Endothelial cell of umbilical vein (primary cell): ENCODE results near the gene ALS2. TPM values are rescaled to one million over a fixed set of nuclear protein-coding genes. Genes with fewer than 3 reads are reported as not detected.

Source experiments
- BruUV-seq: library from RNA; stranded (reverse); fragments of 400-500 nt; replicated peaks from 2 replicates; lab custom pipeline; 2021; lab: Mats Ljungman, UMichigan
- CTCF ChIA-PET: fragments of 300-600, 350-600 bp; sonication (Branson Sonifier 250); formaldehyde crosslinking; loops from one replicate; lab custom pipeline; 2021; ENCODE audit warnings: antibody characterized with exemption, inconsistent platforms; lab: Charles Lee
- POLR2A ChIA-PET: fragments of 300-600, 350-600 bp; sonication (Branson Sonifier 250); formaldehyde crosslinking; loops from one replicate; lab custom pipeline; 2021; ENCODE audit warnings: antibody characterized with exemption, inconsistent platforms; lab: Charles Lee
- DNase-seq: peaks from one replicate; pipeline ENCODE4 v3.0.0-alpha.2; 2011; ENCODE audit warnings: low read depth, low spot score
- FAIRE-seq: peaks from 2 replicates; lab custom pipeline; 2011; peaks lifted over from hg19 to GRCh38; lab: Jason Lieb, UNC
- H2AFZ ChIP-seq: 2 replicates; pipeline ENCODE4 v1.6.0; 2012; ENCODE audit warnings: low read depth, low read length, control low read depth, inconsistent platforms
- H3K27ac ChIP-seq: 2 replicates; pipeline ENCODE4 v1.5.1; 2011; ENCODE audit warnings: low read depth, mild to moderate bottlenecking, control low read depth, low read length, moderate library complexity; ENCODE audit not compliant: insufficient read depth
- H3K27me3 ChIP-seq, 2 experiments: 2 replicates each; pipeline versions ENCODE4 v1.6.0 to v1.6.1; 2011; ENCODE audit warnings: low read length in 2 of 2, mixed read lengths in 1 of 2; ENCODE audit not compliant: control insufficient read depth in 2 of 2, insufficient read depth in 2 of 2
- H3K36me3 ChIP-seq, 2 experiments: 2 replicates in 1 of 2; 3 replicates in 1 of 2; pipeline ENCODE4 v1.5.1; 2011; ENCODE audit warnings: low read length in 2 of 2, mild to moderate bottlenecking in 1 of 2, moderate library complexity in 1 of 2; ENCODE audit not compliant: control insufficient read depth in 2 of 2, insufficient read depth in 2 of 2; ENCODE audit errors: extremely low read depth in 1 of 2
- H3K4me1 ChIP-seq: 3 replicates; pipeline ENCODE4 v1.5.1; 2011; ENCODE audit warnings: mild to moderate bottlenecking, low read length; ENCODE audit not compliant: control insufficient read depth, insufficient read depth; ENCODE audit errors: extremely low read depth
- H3K4me2 ChIP-seq: 2 replicates; pipeline ENCODE4 v1.6.1; 2011; ENCODE audit warnings: low read length, control low read depth, mixed read lengths; ENCODE audit not compliant: insufficient read depth
- H3K4me3 ChIP-seq, 3 experiments: fragments of 200-600 bp in 1 of 3; sonication (generic), shearing (Covaris generic) in 1 of 3; replicated peaks in 1 of 3; 2 replicates each; pipeline ENCODE4 v1.5.1; 2011 to 2016; ENCODE audit warnings: control low read depth in 3 of 3, low read length in 3 of 3, mild to moderate bottlenecking in 2 of 3, inconsistent platforms in 1 of 3, low read depth in 1 of 3, moderate library complexity in 1 of 3; ENCODE audit not compliant: insufficient read depth in 1 of 3
- H3K79me2 ChIP-seq: 2 replicates; pipeline ENCODE4 v1.6.0; 2012; ENCODE audit warnings: low read length, inconsistent platforms; ENCODE audit not compliant: control insufficient read depth, insufficient read depth
- H3K9ac ChIP-seq: replicated peaks from 2 replicates; pipeline ENCODE3; 2011; ENCODE audit warnings: low read length, control low read depth; ENCODE audit not compliant: insufficient read depth; ENCODE audit errors: extremely low read depth
- H3K9me1 ChIP-seq: replicated peaks from 3 replicates; pipeline ENCODE4 v1.6.0; 2011; ENCODE audit warnings: mild to moderate bottlenecking, low read length; ENCODE audit not compliant: control insufficient read depth, insufficient read depth; ENCODE audit errors: extremely low read depth
- H3K9me3 ChIP-seq: replicated peaks from 2 replicates; pipeline ENCODE4 v1.5.1; 2012; ENCODE audit warnings: low read length, inconsistent platforms; ENCODE audit not compliant: control insufficient read depth, insufficient read depth
- H4K20me1 ChIP-seq: replicated peaks from 2 replicates; pipeline ENCODE3; 2011; ENCODE audit warnings: mild to moderate bottlenecking, low read length; ENCODE audit not compliant: control insufficient read depth, insufficient read depth; ENCODE audit errors: extremely low read depth
- CTCF ChIP-seq, 2 donors: IDR thresholded peaks; 1 replicate in 1 of 2; 2 replicates in 1 of 2; pipeline ENCODE4 v1.5.1; 2011; ENCODE audit warnings: low read length in 2 of 2, mild to moderate bottlenecking in 2 of 2, moderate library complexity in 2 of 2, control low read depth in 1 of 2, inconsistent platforms in 1 of 2, low read depth in 1 of 2; ENCODE audit not compliant: insufficient read depth in 1 of 2; ENCODE audit errors: extremely low read depth in 1 of 2
- EZH2 ChIP-seq: IDR thresholded peaks from 2 replicates; pipeline ENCODE4 v1.6.1; 2012; ENCODE audit warnings: borderline replicate concordance, low read depth, mild to moderate bottlenecking, moderate library complexity, low read length, inconsistent platforms; ENCODE audit not compliant: severe bottlenecking
- JUN ChIP-seq: IDR thresholded peaks from 2 replicates; pipeline ENCODE4 v1.6.1; 2011; ENCODE audit warnings: borderline replicate concordance, low read depth; ENCODE audit not compliant: insufficient read length, insufficient read depth
- POLR2A ChIP-seq: IDR thresholded peaks from 2 replicates; pipeline ENCODE4 v1.6.1; 2012; ENCODE audit warnings: low read depth, mild to moderate bottlenecking, control low read depth, low read length
- POLR2AphosphoS5 ChIP-seq: IDR thresholded peaks from 2 replicates; pipeline ENCODE4 v1.6.1; 2012; ENCODE audit warnings: low read depth, mild to moderate bottlenecking, control low read depth, low read length, moderate library complexity; ENCODE audit not compliant: insufficient read depth
- dilution Hi-C: fragments of 300-500 bp; cut with MboI; formaldehyde crosslinking; loops from one replicate; pipeline ENCODE4 v1.15.0; 2019; ENCODE audit warnings: low sequenced_read_pairs; ENCODE audit not compliant: extremely low pct_ligation_motif_present
- intact Hi-C: fragments of 100-400 bp; cut with micrococcal nuclease; formaldehyde crosslinking; loops from one replicate; pipeline ENCODE4 v1.10.0; 2022
- polyA plus RNA-seq, 4 experiments: library from polyadenylated mRNA; depleted of rRNA in 3 of 4; stranded (reverse) in 3 of 4; unstranded in 1 of 4; fragments of >200 nt; gene quantifications; 2 replicates each; pipeline versions ENCODE4 v1.2.1 to v1.2.3, GENCODE V29; 2011 to 2012; ENCODE audit warnings: missing spikeins in 1 of 4
- total RNA-seq: library from RNA; stranded (reverse); gene quantifications from 2 replicates; pipeline ENCODE4 v1.2.3, GENCODE V29; 2021

ALS2 gene
- total and polyA plus RNA-seq, 2 donors (not counting 3 experiments of a cell fraction or from before 2014, with no cell fraction given) = 13.1 to 36.1 TPM

GRCh38 chr2:201735486-201735885 lies 45.2 kb downstream of the ALS2 start:
- no peaks in the 10 kb centered on the region for H3K27me3 ChIP-seq
- no peak overlapping the region for H2AFZ ChIP-seq
- DNase-seq = peak; percentile 88
- no peak overlapping the region for H3K4me3 ChIP-seq
- dilution Hi-C loops (no loop called here), intact Hi-C loops (loop anchor here (1.0 to 5.0 kb wide), 2 partner anchors 39 to 42 kb away; no protein-coding TSS in a partner anchor)
- peaks cover 38% of the 10 kb centered on the region for H3K4me1 ChIP-seq
- BruUV-seq = no TSS peak
- H3K9me3 ChIP-seq = no peaks in the 10 kb centered on the region
- H3K9ac ChIP-seq = no peak overlapping the region
- FAIRE-seq = peak; percentile 91
- no peaks in the 10 kb centered on the region for H3K79me2 ChIP-seq
- H3K9me1 ChIP-seq = no peaks in the 10 kb centered on the region
- H3K4me2 ChIP-seq = peak overlapping the region; percentile 52
- peaks cover 3 to 5% of the 10 kb centered on the region in 2 experiments for H3K36me3 ChIP-seq
- H3K27ac ChIP-seq = peak overlapping the region; percentile 43
- TF ChIP-seq EZH2 (no peak), CTCF (IDR thresholded peaks at IDR 0.05; ENCODE audit: extremely low read depth in 1 of 2, insufficient read depth in 1 of 2, low read depth in 1 of 2, low read length in 2 of 2) (no peak), POLR2AphosphoS5 (peak; percentile 76), POLR2A (peak; percentile 55)
- H4K20me1 ChIP-seq = no peaks in the 10 kb centered on the region
- ChIA-PET CTCF (interaction anchor here (0.8 to 2.3 kb wide), 5 partner anchors 9 to 50 kb away, joined by 3 to 7 read pairs (median 4); partner anchors contain the start of gene MPP4), POLR2A (interaction anchor here (1.3 kb wide), 1 partner anchor 37 kb away, joined by 3 read pairs; the partner anchor contains the start of gene MPP4)

- CTCF ChIA-PET = interaction anchor here (1.0 to 1.9 kb wide), 6 partner anchors 9 to 283 kb away, joined by 3 to 8 read pairs (median 4); partner anchors contain the start of genes STRADB and TRAK2
- POLR2A ChIA-PET = interaction anchor here (1.4 kb wide), 1 partner anchor 11 kb away, joined by 3 read pairs; no protein-coding TSS in a partner anchor
- dilution Hi-C loops = no loop called here
Measured at GRCh38 chr2:201734111-201734510, 46.6 kb downstream of the ALS2 start.

More at GRCh38 chr2:201734111-201734510, 46.6 kb downstream of the ALS2 start:
- Histone ChIP-seq H3K9me1 (no peaks in the 10 kb centered on the region), H3K27me3 (no peaks in the 10 kb centered on the region), H3K4me2 (peak overlapping the region; percentile 81), H3K9me3 (no peaks in the 10 kb centered on the region), H3K27ac (peak overlapping the region; percentile 23), H2AFZ (no peak overlapping the region), H3K79me2 (no peaks in the 10 kb centered on the region), H3K4me1 (peaks cover 38% of the 10 kb centered on the region), H3K9ac (peak overlapping the region; percentile 11), H3K36me3 (peaks cover 3 to 5% of the 10 kb centered on the region in 2 experiments), H3K4me3 (no peak overlapping the region), H4K20me1 (no peaks in the 10 kb centered on the region)
- TF ChIP-seq JUN = no peak
- DNase-seq (no peak), FAIRE-seq (no peak)
- no TSS peak for BruUV-seq
- intact Hi-C loops = loop anchor here (5.0 kb wide), 1 partner anchor 282 kb away; the partner anchor contains the start of genes STRADB and TRAK2
